Kidney epithelial cell (primary cell): Measurements from ENCODE around the gene MCHR2. TPM values are rescaled to one million over a fixed set of nuclear protein-coding genes. Genes with fewer than 3 reads are reported as not detected.

Source experiments
- DNase-seq: peaks from one replicate; pipeline ENCODE4 v3.0.0-alpha.2; 2010; ENCODE audit warnings: low read depth
- H3K27me3 ChIP-seq: 2 replicates; pipeline ENCODE4 v1.6.0; 2011; ENCODE audit warnings: low read length; ENCODE audit not compliant: control insufficient read depth, insufficient read depth
- H3K36me3 ChIP-seq: 2 replicates; pipeline ENCODE4 v1.5.1; 2011; ENCODE audit warnings: low read length; ENCODE audit not compliant: control insufficient read depth, insufficient read depth
- H3K4me3 ChIP-seq: 2 replicates; pipeline ENCODE4 v1.5.1; 2011; ENCODE audit warnings: low read depth, mild to moderate bottlenecking, control low read depth, low read length
- total RNA-seq: library from RNA; depleted of rRNA; stranded (reverse); fragments of >200 nt; gene quantifications from 2 replicates; pipeline ENCODE4 v1.2.3, GENCODE V29; 2015
- TF ChIP-seq, protein P1 (sequence below): IDR thresholded peaks from 2 replicates; pipeline ENCODE4 v1.5.1; 2011; ENCODE audit warnings: mild to moderate bottlenecking, moderate library complexity, low read length, control low read depth, inconsistent platforms; ENCODE audit not compliant: insufficient read depth, poor library complexity, severe bottlenecking

Gene MCHR2
- total RNA-seq, 1 donor from 2014 or later: not detected

DNA sequence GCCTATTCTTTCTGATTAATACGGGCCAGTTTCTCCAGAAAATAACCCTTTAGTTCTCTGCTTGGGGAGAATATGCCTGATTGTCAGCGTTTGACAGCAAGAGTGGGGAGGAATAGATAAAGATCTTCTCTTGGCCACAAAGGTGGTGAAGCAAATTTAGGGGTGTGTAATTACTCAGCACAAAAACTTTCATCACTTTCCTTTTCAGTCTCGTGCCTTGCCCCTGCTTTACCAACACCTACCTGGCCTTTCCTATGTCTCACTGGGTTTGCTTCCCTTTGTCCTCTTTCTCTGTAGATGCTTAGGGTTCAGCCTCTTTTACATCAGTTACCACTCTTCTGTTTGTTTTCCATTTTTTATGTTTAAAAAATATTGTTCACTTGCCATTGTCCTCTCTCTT lies 99.2 kb downstream of the MCHR2 start:
- no peaks in the 10 kb centered on the region for H3K27me3 ChIP-seq
- no peaks in the 10 kb centered on the region for H3K36me3 ChIP-seq
- H3K4me3 ChIP-seq: no peak overlapping the region
- TF ChIP-seq, protein P1, sequence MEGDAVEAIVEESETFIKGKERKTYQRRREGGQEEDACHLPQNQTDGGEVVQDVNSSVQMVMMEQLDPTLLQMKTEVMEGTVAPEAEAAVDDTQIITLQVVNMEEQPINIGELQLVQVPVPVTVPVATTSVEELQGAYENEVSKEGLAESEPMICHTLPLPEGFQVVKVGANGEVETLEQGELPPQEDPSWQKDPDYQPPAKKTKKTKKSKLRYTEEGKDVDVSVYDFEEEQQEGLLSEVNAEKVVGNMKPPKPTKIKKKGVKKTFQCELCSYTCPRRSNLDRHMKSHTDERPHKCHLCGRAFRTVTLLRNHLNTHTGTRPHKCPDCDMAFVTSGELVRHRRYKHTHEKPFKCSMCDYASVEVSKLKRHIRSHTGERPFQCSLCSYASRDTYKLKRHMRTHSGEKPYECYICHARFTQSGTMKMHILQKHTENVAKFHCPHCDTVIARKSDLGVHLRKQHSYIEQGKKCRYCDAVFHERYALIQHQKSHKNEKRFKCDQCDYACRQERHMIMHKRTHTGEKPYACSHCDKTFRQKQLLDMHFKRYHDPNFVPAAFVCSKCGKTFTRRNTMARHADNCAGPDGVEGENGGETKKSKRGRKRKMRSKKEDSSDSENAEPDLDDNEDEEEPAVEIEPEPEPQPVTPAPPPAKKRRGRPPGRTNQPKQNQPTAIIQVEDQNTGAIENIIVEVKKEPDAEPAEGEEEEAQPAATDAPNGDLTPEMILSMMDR: no peak
- no peak for DNase-seq

- no peak for DNase-seq
- TF ChIP-seq, protein P1: no peak
- no peaks in the 10 kb centered on the region for H3K36me3 ChIP-seq
Measured at GRCh38 chr6:99887066-99887465, 107.0 kb downstream of the MCHR2 start.

GRCh38 chr6:99885051-99885450 lies 109.0 kb downstream of the MCHR2 start:
- TF ChIP-seq, protein P1: no peak
- no peak for DNase-seq
- Histone ChIP-seq H3K27me3 (no peaks in the 10 kb centered on the region), H3K4me3 (no peak overlapping the region), H3K36me3 (no peaks in the 10 kb centered on the region)

More at GRCh38 chr6:99887066-99887465, 107.0 kb downstream of the MCHR2 start:
- no peaks in the 10 kb centered on the region for H3K27me3 ChIP-seq
- no peak overlapping the region for H3K4me3 ChIP-seq

DNA sequence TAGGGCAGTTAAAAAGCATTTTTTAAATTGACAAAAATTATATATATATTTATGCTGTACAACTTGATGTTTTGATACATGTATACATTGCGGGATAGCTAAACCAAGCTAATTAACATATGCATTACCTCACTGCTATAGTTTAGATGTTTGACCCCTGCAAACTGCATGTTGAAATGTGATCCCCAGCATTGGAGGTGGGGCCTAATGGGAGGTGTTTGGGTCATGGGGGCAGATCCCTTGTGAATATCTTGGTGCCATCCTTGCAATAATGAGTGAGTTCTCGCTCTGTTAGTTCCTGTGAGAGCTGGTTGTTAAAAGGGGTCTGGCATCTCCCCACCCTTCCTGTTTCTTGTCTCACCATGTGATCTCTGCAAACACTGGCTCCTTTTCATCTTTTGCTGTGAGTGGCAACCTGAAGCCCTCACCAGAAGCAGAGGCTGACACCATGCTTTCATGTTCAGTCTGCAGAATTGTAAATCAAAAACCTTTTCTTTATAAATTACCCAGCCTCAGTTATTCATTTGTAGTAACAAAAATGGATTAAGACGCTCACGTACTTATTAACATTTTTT lies 111.8 kb downstream of the MCHR2 start:
- Histone ChIP-seq H3K4me3 (no peak overlapping the region), H3K27me3 (no peaks in the 10 kb centered on the region), H3K36me3 (no peaks in the 10 kb centered on the region)
- no peak for DNase-seq
- TF ChIP-seq, protein P1: no peak

GRCh38 chr6:99879431-99879830 lies 114.6 kb downstream of the MCHR2 start:
- Histone ChIP-seq H3K27me3 (no peaks in the 10 kb centered on the region), H3K4me3 (no peak overlapping the region), H3K36me3 (no peaks in the 10 kb centered on the region)
- no peak for DNase-seq
- TF ChIP-seq, protein P1: no peak

DNA sequence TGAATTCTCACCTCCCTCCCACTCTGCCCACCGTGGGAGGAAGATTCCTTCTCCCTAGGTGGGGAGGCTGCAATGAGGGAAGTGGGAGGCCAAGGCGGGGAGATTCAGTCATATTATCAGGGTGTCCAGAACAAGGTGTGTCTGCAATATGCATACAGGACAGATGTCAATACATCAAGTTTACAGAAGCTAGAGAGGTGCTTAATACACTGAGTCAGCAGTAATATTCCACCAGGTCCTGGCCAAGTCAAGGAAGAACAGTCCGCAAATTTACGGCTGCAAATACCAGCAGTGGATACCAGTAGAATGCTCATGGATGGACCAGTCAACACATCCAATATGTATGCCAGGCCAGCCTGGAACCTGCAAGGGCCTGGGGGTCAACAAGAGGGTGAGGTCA lies 119.0 kb downstream of the MCHR2 start:
- no peak for DNase-seq
- no peaks in the 10 kb centered on the region for H3K27me3 ChIP-seq
- H3K36me3 ChIP-seq: no peaks in the 10 kb centered on the region
- H3K4me3 ChIP-seq: no peak overlapping the region
- TF ChIP-seq, protein P1: no peak
